ENCODE data around the gene APEH.

Gene APEH

DNA sequence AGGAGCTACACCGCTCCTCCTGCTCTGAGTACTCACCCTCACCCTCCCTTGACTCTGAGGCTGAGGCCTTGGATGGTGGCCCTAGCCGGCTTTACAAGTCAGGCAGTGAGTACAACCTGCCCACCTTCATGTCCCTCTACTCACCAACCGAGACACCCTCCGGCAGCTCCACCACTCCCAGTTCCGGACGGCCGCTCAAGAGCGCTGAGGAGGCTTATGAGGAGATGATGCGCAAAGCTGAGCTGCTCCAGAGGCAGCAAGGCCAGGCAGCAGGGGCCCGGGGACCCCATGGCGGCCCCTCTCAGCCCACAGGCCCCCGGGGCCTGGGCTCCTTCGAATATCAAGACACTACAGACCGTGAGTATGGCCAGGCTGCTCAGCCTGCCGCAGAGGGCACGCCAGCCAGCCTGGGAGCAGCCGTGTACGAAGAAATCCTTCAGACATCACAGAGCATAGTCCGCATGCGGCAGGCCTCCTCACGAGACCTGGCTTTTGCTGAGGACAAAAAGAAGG lies 21.2 kb upstream of the APEH start:
- H3K4me3 ChIP-seq (ENCODE audit: insufficient read depth, low read length, poor library complexity, severe bottlenecking) = no peak overlapping the region
- H3K36me3 ChIP-seq (ENCODE audit: low read length) = no peaks in the 10 kb centered on the region
- no peaks in the 10 kb centered on the region for H3K9me3 ChIP-seq (ENCODE audit: insufficient read depth, low read length)
- H3K4me2 ChIP-seq (ENCODE audit: low read depth, low read length, poor library complexity, severe bottlenecking) = no peak overlapping the region
- no peak overlapping the region for H3K27ac ChIP-seq (ENCODE audit: low read depth, low read length)
- no peaks in the 10 kb centered on the region for H3K27me3 ChIP-seq (ENCODE audit: low read length)
- H3K9me2 ChIP-seq (replicated peaks; ENCODE audit: insufficient read depth, low read length) = no peaks in the 10 kb centered on the region
- H3K79me2 ChIP-seq (ENCODE audit: insufficient read depth, low read length) = no peaks in the 10 kb centered on the region
- no peak overlapping the region for H2AFZ ChIP-seq (ENCODE audit: low read depth, low read length, severe bottlenecking)
- H4K20me1 ChIP-seq (ENCODE audit: low read depth, low read length) = no peaks in the 10 kb centered on the region
- no peaks in the 10 kb centered on the region for H3F3A ChIP-seq (ENCODE audit: insufficient read depth)
- no peak overlapping the region for H3K9ac ChIP-seq (ENCODE audit: low read length)
- TF ChIP-seq, protein P1, sequence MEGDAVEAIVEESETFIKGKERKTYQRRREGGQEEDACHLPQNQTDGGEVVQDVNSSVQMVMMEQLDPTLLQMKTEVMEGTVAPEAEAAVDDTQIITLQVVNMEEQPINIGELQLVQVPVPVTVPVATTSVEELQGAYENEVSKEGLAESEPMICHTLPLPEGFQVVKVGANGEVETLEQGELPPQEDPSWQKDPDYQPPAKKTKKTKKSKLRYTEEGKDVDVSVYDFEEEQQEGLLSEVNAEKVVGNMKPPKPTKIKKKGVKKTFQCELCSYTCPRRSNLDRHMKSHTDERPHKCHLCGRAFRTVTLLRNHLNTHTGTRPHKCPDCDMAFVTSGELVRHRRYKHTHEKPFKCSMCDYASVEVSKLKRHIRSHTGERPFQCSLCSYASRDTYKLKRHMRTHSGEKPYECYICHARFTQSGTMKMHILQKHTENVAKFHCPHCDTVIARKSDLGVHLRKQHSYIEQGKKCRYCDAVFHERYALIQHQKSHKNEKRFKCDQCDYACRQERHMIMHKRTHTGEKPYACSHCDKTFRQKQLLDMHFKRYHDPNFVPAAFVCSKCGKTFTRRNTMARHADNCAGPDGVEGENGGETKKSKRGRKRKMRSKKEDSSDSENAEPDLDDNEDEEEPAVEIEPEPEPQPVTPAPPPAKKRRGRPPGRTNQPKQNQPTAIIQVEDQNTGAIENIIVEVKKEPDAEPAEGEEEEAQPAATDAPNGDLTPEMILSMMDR (IDR thresholded peaks at IDR 0.05; ENCODE audit: insufficient read depth, low read length, poor library complexity, severe bottlenecking) = no peak
- TF ChIP-seq EZH2phosphoT487 (conservative IDR thresholded peaks at IDR 0.05; ENCODE audit: low read length) = no peak

DNA sequence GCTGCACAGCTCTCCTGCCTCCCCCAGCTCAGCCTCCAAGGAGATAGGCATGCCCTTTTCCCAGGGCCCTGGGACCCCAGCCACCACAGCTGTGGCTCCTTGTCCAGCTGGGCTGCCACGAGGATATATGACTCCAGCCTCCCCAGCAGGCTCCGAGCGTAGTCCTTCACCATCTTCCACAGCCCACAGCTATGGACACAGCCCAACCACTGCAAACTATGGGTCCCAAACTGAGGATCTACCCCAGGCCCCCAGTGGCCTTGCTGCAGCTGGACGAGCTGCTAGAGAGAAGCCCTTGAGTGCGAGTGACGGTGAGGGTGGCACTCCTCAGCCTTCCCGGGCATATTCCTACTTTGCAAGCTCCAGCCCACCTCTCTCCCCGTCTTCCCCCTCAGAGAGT lies 20.5 kb upstream of the APEH start:
- Histone ChIP-seq H2AFZ (ENCODE audit: low read depth, low read length, severe bottlenecking) (no peak overlapping the region), H3K4me3 (ENCODE audit: insufficient read depth, low read length, poor library complexity, severe bottlenecking) (no peak overlapping the region), H3K9ac (ENCODE audit: low read length) (no peak overlapping the region), H3K9me2 (replicated peaks; ENCODE audit: insufficient read depth, low read length) (no peaks in the 10 kb centered on the region), H3K79me2 (ENCODE audit: insufficient read depth, low read length) (no peaks in the 10 kb centered on the region), H3K4me2 (ENCODE audit: low read depth, low read length, poor library complexity, severe bottlenecking) (no peak overlapping the region), H3F3A (ENCODE audit: insufficient read depth) (no peaks in the 10 kb centered on the region), H4K20me1 (ENCODE audit: low read depth, low read length) (no peaks in the 10 kb centered on the region), H3K27ac (ENCODE audit: low read depth, low read length) (no peak overlapping the region), H3K27me3 (ENCODE audit: low read length) (no peaks in the 10 kb centered on the region), H3K9me3 (ENCODE audit: insufficient read depth, low read length) (no peaks in the 10 kb centered on the region), H3K36me3 (ENCODE audit: low read length) (no peaks in the 10 kb centered on the region)
- TF ChIP-seq, protein P1 (IDR thresholded peaks at IDR 0.05; ENCODE audit: insufficient read depth, low read length, poor library complexity, severe bottlenecking) = no peak
- no peak for TF ChIP-seq EZH2phosphoT487 (conservative IDR thresholded peaks at IDR 0.05; ENCODE audit: low read length)

DNA sequence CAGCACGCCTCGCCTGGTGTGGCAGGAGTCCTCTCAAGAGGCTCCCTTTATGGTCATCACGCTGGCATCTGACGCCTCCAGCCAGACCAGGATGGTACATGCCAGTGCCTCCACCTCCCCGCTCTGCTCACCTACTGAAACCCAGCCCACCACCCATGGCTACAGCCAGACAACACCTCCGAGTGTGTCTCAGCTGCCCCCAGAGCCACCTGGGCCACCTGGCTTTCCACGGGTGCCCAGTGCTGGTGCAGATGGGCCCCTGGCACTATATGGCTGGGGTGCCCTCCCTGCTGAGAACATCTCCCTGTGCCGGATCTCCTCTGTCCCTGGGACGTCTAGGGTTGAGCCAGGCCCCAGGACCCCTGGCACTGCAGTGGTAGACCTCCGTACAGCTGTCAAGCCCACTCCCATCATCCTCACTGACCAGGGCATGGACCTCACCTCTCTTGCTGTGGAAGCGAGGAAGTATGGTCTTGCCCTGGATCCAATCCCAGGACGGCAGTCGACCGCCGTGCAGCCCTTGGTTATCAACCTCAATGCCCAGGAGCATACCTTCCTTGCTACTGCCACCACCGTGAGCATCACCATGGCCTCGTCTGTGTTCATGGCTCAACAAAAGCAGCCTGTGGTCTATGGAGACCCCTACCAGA lies 19.9 kb upstream of the APEH start:
- Histone ChIP-seq H4K20me1 (ENCODE audit: low read depth, low read length) (no peaks in the 10 kb centered on the region), H3K9me2 (replicated peaks; ENCODE audit: insufficient read depth, low read length) (no peaks in the 10 kb centered on the region), H3K4me2 (ENCODE audit: low read depth, low read length, poor library complexity, severe bottlenecking) (no peak overlapping the region), H3K27me3 (ENCODE audit: low read length) (no peaks in the 10 kb centered on the region), H3K36me3 (ENCODE audit: low read length) (no peaks in the 10 kb centered on the region), H3K9ac (ENCODE audit: low read length) (no peak overlapping the region), H3K4me3 (ENCODE audit: insufficient read depth, low read length, poor library complexity, severe bottlenecking) (no peak overlapping the region), H3K27ac (ENCODE audit: low read depth, low read length) (no peak overlapping the region), H3F3A (ENCODE audit: insufficient read depth) (no peaks in the 10 kb centered on the region), H2AFZ (ENCODE audit: low read depth, low read length, severe bottlenecking) (no peak overlapping the region), H3K9me3 (ENCODE audit: insufficient read depth, low read length) (no peaks in the 10 kb centered on the region), H3K79me2 (ENCODE audit: insufficient read depth, low read length) (no peaks in the 10 kb centered on the region)
- TF ChIP-seq EZH2phosphoT487 (conservative IDR thresholded peaks at IDR 0.05; ENCODE audit: low read length) = no peak
- TF ChIP-seq, protein P1 (IDR thresholded peaks at IDR 0.05; ENCODE audit: insufficient read depth, low read length, poor library complexity, severe bottlenecking) = no peak
